ENCODE data around the gene KLHL12.

The KLHL12 gene

DNA sequence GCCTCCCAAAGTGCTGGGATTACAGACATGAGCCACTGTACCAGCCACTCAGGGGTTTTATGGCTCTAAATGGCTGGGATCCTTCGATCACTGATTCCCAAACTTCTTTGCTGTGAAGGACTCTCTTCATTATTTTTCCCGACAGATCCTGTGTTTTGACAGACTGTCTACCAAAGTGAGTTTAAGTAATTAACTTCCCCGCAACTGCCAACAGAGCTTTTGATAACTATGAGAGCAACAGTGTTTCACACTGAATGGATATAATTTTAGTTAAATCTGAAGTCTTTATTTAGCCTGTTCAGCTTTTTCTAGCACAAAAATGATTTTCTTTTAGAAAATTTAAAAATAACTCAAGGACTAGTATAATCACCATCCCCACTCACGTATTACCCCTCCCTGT, 25.5 kb downstream of the KLHL12 start:
- TF ChIP-seq, protein P1, sequence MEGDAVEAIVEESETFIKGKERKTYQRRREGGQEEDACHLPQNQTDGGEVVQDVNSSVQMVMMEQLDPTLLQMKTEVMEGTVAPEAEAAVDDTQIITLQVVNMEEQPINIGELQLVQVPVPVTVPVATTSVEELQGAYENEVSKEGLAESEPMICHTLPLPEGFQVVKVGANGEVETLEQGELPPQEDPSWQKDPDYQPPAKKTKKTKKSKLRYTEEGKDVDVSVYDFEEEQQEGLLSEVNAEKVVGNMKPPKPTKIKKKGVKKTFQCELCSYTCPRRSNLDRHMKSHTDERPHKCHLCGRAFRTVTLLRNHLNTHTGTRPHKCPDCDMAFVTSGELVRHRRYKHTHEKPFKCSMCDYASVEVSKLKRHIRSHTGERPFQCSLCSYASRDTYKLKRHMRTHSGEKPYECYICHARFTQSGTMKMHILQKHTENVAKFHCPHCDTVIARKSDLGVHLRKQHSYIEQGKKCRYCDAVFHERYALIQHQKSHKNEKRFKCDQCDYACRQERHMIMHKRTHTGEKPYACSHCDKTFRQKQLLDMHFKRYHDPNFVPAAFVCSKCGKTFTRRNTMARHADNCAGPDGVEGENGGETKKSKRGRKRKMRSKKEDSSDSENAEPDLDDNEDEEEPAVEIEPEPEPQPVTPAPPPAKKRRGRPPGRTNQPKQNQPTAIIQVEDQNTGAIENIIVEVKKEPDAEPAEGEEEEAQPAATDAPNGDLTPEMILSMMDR (IDR thresholded peaks at IDR 0.05) = no peak
- Histone ChIP-seq H3K9ac (no peak overlapping the region), H3K36me3 (ENCODE audit: control insufficient read depth, insufficient read depth, low read length) (no peaks in the 10 kb centered on the region)

DNA sequence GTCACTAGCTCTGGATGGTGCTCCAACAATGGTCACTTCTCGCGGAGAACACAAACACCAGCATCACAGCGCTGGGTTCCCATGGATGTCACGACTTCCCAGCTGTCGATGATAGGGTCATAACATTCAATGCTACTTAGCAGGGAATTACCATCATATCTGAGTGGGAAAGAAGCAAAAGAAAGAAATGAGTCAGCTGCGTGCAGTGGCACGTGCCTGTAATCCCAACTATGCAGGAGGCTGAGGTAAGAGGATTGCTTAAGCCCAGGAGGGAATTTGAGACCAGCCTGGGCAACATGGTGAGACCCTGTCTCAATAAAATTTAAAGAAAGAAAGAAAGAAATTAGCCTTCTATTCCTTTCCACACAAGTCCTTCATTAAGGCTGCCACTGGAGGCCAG, 34.5 kb downstream of the KLHL12 start:
- no peak overlapping the region for H3K9ac ChIP-seq
- peaks cover 3% of the 10 kb centered on the region for H3K79me2 ChIP-seq
- TF ChIP-seq, protein P1 (IDR thresholded peaks at IDR 0.05) = no peak
- no peaks in the 10 kb centered on the region for H3K27me3 ChIP-seq (ENCODE audit: control insufficient read depth, insufficient read depth, low read length)
- H2AFZ ChIP-seq = no peak overlapping the region
- H3K4me1 ChIP-seq = no peaks in the 10 kb centered on the region
- no peaks in the 10 kb centered on the region for H3K9me3 ChIP-seq (ENCODE audit: control insufficient read depth, low read length)
- H3K27ac ChIP-seq = no peak overlapping the region
- H3K4me3 ChIP-seq (ENCODE audit: low read depth, low read length) = no peak overlapping the region
- H3K36me3 ChIP-seq (ENCODE audit: control insufficient read depth, insufficient read depth, low read length) = no peaks in the 10 kb centered on the region
- H3K4me2 ChIP-seq (ENCODE audit: low read length) = no peak overlapping the region

More for the DNA sequence above, 25.5 kb downstream of the KLHL12 start:
- H3K9me3 ChIP-seq (ENCODE audit: control insufficient read depth, low read length) = no peaks in the 10 kb centered on the region
- H3K4me3 ChIP-seq (ENCODE audit: low read depth, low read length) = no peak overlapping the region
- H3K4me1 ChIP-seq = no peaks in the 10 kb centered on the region
- H3K4me2 ChIP-seq (ENCODE audit: low read length) = no peak overlapping the region
- no peaks in the 10 kb centered on the region for H3K79me2 ChIP-seq
- H3K27me3 ChIP-seq (ENCODE audit: control insufficient read depth, insufficient read depth, low read length) = no peaks in the 10 kb centered on the region
- H2AFZ ChIP-seq = no peak overlapping the region
- no peak overlapping the region for H3K27ac ChIP-seq

DNA sequence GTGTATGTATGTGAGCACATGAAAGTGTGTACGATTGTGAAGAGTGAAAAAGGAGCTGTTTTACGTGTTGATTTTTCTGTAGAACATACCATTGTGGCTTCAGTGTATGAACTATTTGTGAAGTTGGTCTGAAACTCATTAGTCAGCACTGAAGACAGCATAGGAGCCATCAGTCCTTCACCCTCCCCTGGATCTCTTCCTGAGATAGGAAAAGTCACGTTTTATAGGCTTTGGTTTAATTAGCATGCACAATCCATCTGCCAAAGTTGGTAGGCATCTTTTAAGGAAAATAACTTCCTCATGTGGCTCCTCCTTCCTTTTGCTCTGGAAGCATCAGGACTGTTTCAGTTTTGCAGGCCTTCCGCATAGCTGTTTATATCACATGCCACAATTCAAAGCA, 36.6 kb downstream of the KLHL12 start:
- H3K27me3 ChIP-seq (ENCODE audit: control insufficient read depth, insufficient read depth, low read length) = no peaks in the 10 kb centered on the region
- TF ChIP-seq, protein P1 (IDR thresholded peaks at IDR 0.05) = no peak
- H3K4me2 ChIP-seq (ENCODE audit: low read length) = no peak overlapping the region
- H3K36me3 ChIP-seq (ENCODE audit: control insufficient read depth, insufficient read depth, low read length) = no peaks in the 10 kb centered on the region
- no peak overlapping the region for H3K4me3 ChIP-seq (ENCODE audit: low read depth, low read length)
- H3K79me2 ChIP-seq = peaks cover 3% of the 10 kb centered on the region
- no peaks in the 10 kb centered on the region for H3K9me3 ChIP-seq (ENCODE audit: control insufficient read depth, low read length)
- H3K4me1 ChIP-seq = no peaks in the 10 kb centered on the region
- no peak overlapping the region for H3K9ac ChIP-seq
- no peak overlapping the region for H2AFZ ChIP-seq
- no peak overlapping the region for H3K27ac ChIP-seq

DNA sequence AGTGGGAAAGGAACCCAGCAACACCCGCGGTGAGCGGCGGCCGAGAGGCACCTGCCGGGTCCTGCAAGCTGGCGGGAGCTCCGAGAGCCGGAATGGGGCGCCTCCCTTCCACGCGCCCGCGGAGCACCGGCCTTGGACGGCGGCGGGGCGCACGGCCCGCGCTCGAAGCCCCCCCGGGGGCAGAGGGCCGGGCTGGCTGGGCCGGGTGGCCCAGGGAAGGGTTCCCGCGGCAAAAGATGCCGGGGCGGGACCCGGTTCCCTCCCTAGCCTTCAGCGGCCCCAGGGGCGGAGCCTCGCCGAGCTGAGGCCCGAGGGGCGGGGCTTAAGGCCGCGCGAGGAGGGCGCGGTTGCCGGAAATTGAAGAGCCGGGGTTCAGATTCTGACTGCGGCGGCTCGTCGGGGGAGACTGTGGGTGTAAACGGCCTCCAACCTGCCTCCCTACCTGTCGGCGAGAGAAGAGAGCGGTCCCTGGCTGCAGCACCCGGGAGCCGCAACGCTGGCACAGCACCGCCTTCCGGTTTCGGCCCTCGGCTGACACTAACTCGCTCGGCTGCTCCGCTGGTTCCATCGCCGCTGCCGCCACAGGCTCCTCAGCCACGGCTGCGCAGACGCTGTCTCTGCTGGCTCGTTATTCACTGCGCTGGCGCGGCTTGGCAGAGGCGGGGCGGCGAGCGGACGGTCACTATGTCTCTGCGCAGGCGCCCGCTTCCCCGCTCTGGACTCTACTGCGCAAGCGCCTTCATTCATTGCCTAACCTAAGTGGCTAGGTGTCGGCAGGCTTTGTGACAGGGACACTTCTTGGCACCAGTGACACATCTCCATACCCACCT, 38.3 kb downstream of the KLHL12 start, which contains the start of gene RABIF:
RABIF (minus strand) TSS at position 619 of the 830 bp plus-strand sequence; CDS start at position 568, 51 bp downstream.
- Histone ChIP-seq H3K27me3 (ENCODE audit: control insufficient read depth, insufficient read depth, low read length) (no peaks in the 10 kb centered on the region), H3K4me3 (ENCODE audit: low read depth, low read length) (peak within 1 kb of the TSS; percentile 65), H3K9ac (no peak within 1 kb of the TSS), H3K4me1 (no peaks in the 10 kb centered on the region), H2AFZ (peak within 1 kb of the TSS; percentile 83), H3K4me2 (ENCODE audit: low read length) (peak within 1 kb of the TSS; percentile 77), H3K9me3 (ENCODE audit: control insufficient read depth, low read length) (no peaks in the 10 kb centered on the region), H3K36me3 (ENCODE audit: control insufficient read depth, insufficient read depth, low read length) (no peaks in the 10 kb centered on the region), H3K79me2 (peaks cover 3% of the 10 kb centered on the region), H3K27ac (peak within 1 kb of the TSS; percentile 68)
- TF ChIP-seq, protein P1 (IDR thresholded peaks at IDR 0.05) = peak; percentile 24

DNA sequence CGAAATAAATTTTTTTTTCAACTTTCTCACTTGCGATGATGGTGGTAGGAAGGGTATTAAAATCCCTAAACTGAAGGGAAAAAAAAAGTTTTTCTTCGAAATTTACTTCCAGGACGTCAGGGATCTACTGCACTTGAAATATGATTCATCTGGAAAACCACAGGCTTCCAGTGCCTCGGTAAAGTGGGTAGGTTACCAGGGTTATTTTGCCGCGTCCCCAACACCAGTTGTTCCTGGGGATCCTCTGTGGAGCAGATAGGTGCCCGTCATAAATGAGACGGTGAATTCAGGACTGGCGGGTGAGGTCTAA, 38.9 kb downstream of the KLHL12 start:
- Histone ChIP-seq H3K27ac (peak overlapping the region; percentile 68), H3K79me2 (peaks cover 3% of the 10 kb centered on the region), H3K4me3 (ENCODE audit: low read depth, low read length) (peak overlapping the region; percentile 65), H2AFZ (peak overlapping the region; percentile 83), H3K4me1 (no peaks in the 10 kb centered on the region), H3K9me3 (ENCODE audit: control insufficient read depth, low read length) (no peaks in the 10 kb centered on the region), H3K27me3 (ENCODE audit: control insufficient read depth, insufficient read depth, low read length) (no peaks in the 10 kb centered on the region), H3K9ac (no peak overlapping the region), H3K36me3 (ENCODE audit: control insufficient read depth, insufficient read depth, low read length) (no peaks in the 10 kb centered on the region), H3K4me2 (ENCODE audit: low read length) (peak overlapping the region; percentile 77)
- TF ChIP-seq, protein P1 (IDR thresholded peaks at IDR 0.05) = no peak

Data from parathyroid adenoma (tissue), 2 donors.